K562 (cell line): ENCODE measurements around the gene EVPL. TPM values are rescaled to one million over a fixed set of nuclear protein-coding genes. Genes with fewer than 3 reads are reported as not detected.

Source experiments
- ATAC-seq: fragments of 200-7000 bp; cut with Tn5 transposase; 3 replicates; pipeline ENCODE4 v1.9.1; 2020; ENCODE audit warnings: moderate library complexity
- BruUV-seq: library from RNA; stranded (reverse); fragments of 400-500 nt; replicated peaks from 2 replicates; lab custom pipeline; 2021; lab: Mats Ljungman, UMichigan
- CTCF ChIA-PET: fragments of 300-600 bp; formaldehyde crosslinking; extraction: SDS; loops from one replicate; lab custom pipeline; 2021; ENCODE audit warnings: low intra/inter-chr PET ratio; lab: Yijun Ruan, JAX
- POLR2A ChIA-PET: fragments of 300-600, 350-650 bp; sonication (Branson Sonifier 250); formaldehyde crosslinking; extraction: SDS; loops from one replicate; lab custom pipeline; 2021; ENCODE audit warnings: antibody characterized with exemption, inconsistent platforms; lab: Yijun Ruan, JAX
- DNase-seq, 4 experiments: peaks; one replicate each; pipeline versions ENCODE4 v3.0.0 to v3.0.0-alpha.2; 2011 to 2018; ENCODE audit warnings: low spot score in 3 of 4, mixed read lengths in 3 of 4; ENCODE audit errors: extremely low read depth in 1 of 4
- FAIRE-seq: peaks from 2 replicates; lab custom pipeline; 2011; peaks lifted over from hg19 to GRCh38; lab: Jason Lieb, UNC
- H2AFZ ChIP-seq: 2 replicates; pipeline ENCODE4 v1.6.0; 2011; ENCODE audit warnings: low read depth, low read length, control low read depth, inconsistent platforms
- H3K27ac ChIP-seq: fragments of 200-600 bp; 3 replicates; pipeline ENCODE4 v1.8.0; 2011; ENCODE audit warnings: low read depth, mild to moderate bottlenecking, control low read depth, inconsistent platforms, low read length, moderate library complexity, mixed read lengths; ENCODE audit errors: extremely low read depth
- H3K27me3 ChIP-seq, 2 experiments: fragments of 300-600 bp in 1 of 2; 2 replicates in 1 of 2; 3 replicates in 1 of 2; pipeline versions ENCODE4 v1.6.0 to v1.8.0; 2011; ENCODE audit warnings: inconsistent platforms in 2 of 2, low read length in 2 of 2, mild to moderate bottlenecking in 1 of 2, mixed read lengths in 1 of 2, moderate library complexity in 1 of 2; ENCODE audit not compliant: control insufficient read depth in 2 of 2, insufficient read depth in 2 of 2
- H3K36me3 ChIP-seq: fragments of 300-600 bp; 3 replicates; pipeline ENCODE4 v1.8.0; 2011; ENCODE audit warnings: mild to moderate bottlenecking, low read length, inconsistent platforms; ENCODE audit not compliant: control insufficient read depth, insufficient read depth
- H3K4me1 ChIP-seq, 2 experiments: fragments of 200-600 bp in 1 of 2; replicated peaks in 1 of 2; 2 replicates in 1 of 2; 3 replicates in 1 of 2; pipeline versions ENCODE4 v1.5.1 to v1.8.0; 2011; ENCODE audit warnings: inconsistent platforms in 2 of 2, low read length in 2 of 2, mild to moderate bottlenecking in 1 of 2, mixed read lengths in 1 of 2, moderate library complexity in 1 of 2; ENCODE audit not compliant: control insufficient read depth in 2 of 2, insufficient read depth in 2 of 2
- H3K4me2 ChIP-seq: 2 replicates; pipeline ENCODE4 v1.6.1; 2011; ENCODE audit warnings: low read length, control low read depth, inconsistent platforms, mixed read lengths; ENCODE audit not compliant: insufficient read depth
- H3K4me3 ChIP-seq: fragments of 200-600 bp; sonication (generic), shearing (Covaris generic); 2 replicates; pipeline ENCODE4 v1.5.1; 2016; ENCODE audit warnings: control low read depth, inconsistent platforms
- H3K79me2 ChIP-seq: fragments of 200-600 bp; 3 replicates; pipeline ENCODE4 v1.8.0; 2011; ENCODE audit warnings: low read length, inconsistent platforms; ENCODE audit not compliant: control insufficient read depth, insufficient read depth
- H3K9ac ChIP-seq, 2 experiments: 2 replicates each; pipeline versions ENCODE4 v1.6.0 to v1.6.1; 2011; ENCODE audit warnings: low read depth in 2 of 2, low read length in 2 of 2, control low read depth in 1 of 2, inconsistent platforms in 1 of 2, mild to moderate bottlenecking in 1 of 2, mixed read lengths in 1 of 2; ENCODE audit not compliant: insufficient read depth in 1 of 2
- H3K9me1 ChIP-seq: one replicate; pipeline ENCODE4 v1.6.0; 2011; ENCODE audit warnings: inconsistent platforms, mild to moderate bottlenecking, low read length, moderate library complexity; ENCODE audit not compliant: control insufficient read depth, insufficient read depth
- H3K9me3 ChIP-seq: replicated peaks from 2 replicates; pipeline ENCODE4 v1.5.1; 2011; ENCODE audit warnings: low read depth, low read length, inconsistent platforms; ENCODE audit not compliant: control insufficient read depth, insufficient read depth
- H4K20me1 ChIP-seq: replicated peaks from 2 replicates; pipeline ENCODE4 v1.6.1; 2011; ENCODE audit warnings: low read length, inconsistent platforms, mixed read lengths; ENCODE audit not compliant: control insufficient read depth, insufficient read depth
- C11orf30 ChIP-seq: fragments of 450-650 bp; IDR thresholded peaks from 2 replicates; pipeline ENCODE4 v1.6.1; 2016; ENCODE audit warnings: low read depth, mild to moderate bottlenecking
- CXXC5 ChIP-seq: fragments of 250-450 bp; sonication (Bioruptor Pico); IDR thresholded peaks from 2 replicates; pipeline ENCODE4 v1.8.0; 2022; ENCODE audit warnings: inconsistent platforms, mild to moderate bottlenecking, moderate library complexity
- MAFG ChIP-seq: fragments of 450-650 bp; conservative IDR thresholded peaks from 2 replicates; pipeline ENCODE4 v1.6.1; 2016; ENCODE audit warnings: missing genetic modification characterization, missing compliant biosample characterization
- OTX1 ChIP-seq: fragments of 450-650 bp; formaldehyde crosslinking; IDR thresholded peaks from 2 replicates; pipeline ENCODE4 v1.4.0; 2022; ENCODE audit warnings: mild to moderate bottlenecking
- ZNF316 ChIP-seq: fragments of 450-650 bp; IDR thresholded peaks from 2 replicates; pipeline ENCODE4 v1.6.1; 2016
- WGBS: fragments of 100-300 bp; shearing (Covaris generic); methylation state at CpG from one replicate; pipeline ENCODE4 v1.1.6; 2016; ENCODE audit warnings: low coverage, mixed read lengths; ENCODE audit not compliant: insufficient coverage; ENCODE audit errors: missing lambda C conversion rate; 5-methylcytosine and 5-hydroxymethylcytosine counted together
- in situ Hi-C: fragments of 300-500 bp; cut with MboI; formaldehyde crosslinking; loops from 4 replicates; pipeline ENCODE4 v1.15.0; 2018; ENCODE audit warnings: inconsistent platforms, mixed read lengths
- intact Hi-C: fragments of 100-400 bp; cut with micrococcal nuclease; formaldehyde crosslinking; loops from 2 replicates; pipeline ENCODE4 v1.14.2; 2022
- polyA plus RNA-seq, 8 experiments: library from polyadenylated mRNA; depleted of rRNA in 4 of 8; stranded (reverse) in 5 of 8; unstranded in 3 of 8; fragments of >200 nt; fragmentation: Nextera tagmentation in 2 of 8; fragmentation: Illumina TruSeq in 1 of 8; extraction: Ambion mirVana in 2 of 8; extraction: Trizol in 1 of 8; gene quantifications; 2 replicates each; pipeline versions ENCODE4 v1.2.1 to v1.2.3, GENCODE V29; 2011 to 2014; ENCODE audit warnings: inconsistent platforms in 1 of 8, missing spikeins in 1 of 8
- total RNA-seq, 7 experiments: library from RNA; depleted of rRNA in 6 of 7; stranded (reverse); fragments of >200 nt in 6 of 7; fragmentation: Illumina TruSeq in 2 of 7; extraction: Trizol in 2 of 7; gene quantifications; 2 replicates each; pipeline versions ENCODE4 v1.2.1 to v1.2.3, GENCODE V29; 2011 to 2021; ENCODE audit warnings: low replicate concordance in 1 of 7

The EVPL gene
- total and polyA plus RNA-seq, 9 of the 15 experiments (the other 6 are each of a cell fraction or from before 2014, with no cell fraction given), result 0.08 to 0.18 (median 0.16) TPM; not detected in 5

DNA sequence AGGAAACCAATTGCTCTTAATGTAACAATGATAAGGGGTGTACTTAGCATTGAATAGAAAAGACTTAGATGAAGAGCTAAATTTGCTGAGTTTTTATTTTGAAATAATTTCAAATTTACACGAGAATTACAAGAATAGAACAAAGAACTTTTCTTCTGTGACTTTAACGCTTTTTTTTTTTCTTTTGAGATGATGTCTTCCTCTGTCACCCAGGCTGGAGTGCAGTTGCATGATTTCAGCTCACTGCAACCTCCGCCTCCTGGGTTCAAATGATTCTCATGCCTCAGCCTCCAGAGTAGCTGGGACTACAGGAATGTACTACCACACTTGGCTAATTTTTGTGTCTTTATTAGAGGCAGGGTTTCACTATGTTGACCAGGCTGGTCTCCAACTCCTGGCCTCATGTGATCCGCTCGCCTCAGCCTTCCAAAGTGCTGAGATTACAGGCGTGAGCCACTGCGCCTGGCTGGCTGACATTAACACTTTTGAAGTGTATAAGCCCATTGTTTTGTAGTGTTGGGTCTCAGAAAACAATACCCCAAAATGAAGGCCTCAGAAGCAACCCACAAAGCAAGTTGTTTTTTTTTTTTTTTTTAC, 46.0 kb downstream of the EVPL start:
- CTCF ChIA-PET, result no interaction called here
- in situ Hi-C loops, result no loop called here
- peak; percentile 28; the same call in 1 of the 2 replicates for TF ChIP-seq MAFG (tag)
- TF ChIP-seq ZNF316, result peak; percentile 81
- TF ChIP-seq CXXC5 (CRISPR knock-in tag), result no peak
- no peak for TF ChIP-seq OTX1 (CRISPR knock-in tag)
- TF ChIP-seq C11orf30, result peak; percentile 68
- Histone ChIP-seq H3K27me3 (no peaks in the 10 kb centered on the region), H3K9ac (no peak overlapping the region), H3K4me2 (peak overlapping the region; percentile 96; the same call in 1 of the 2 replicates), H3K4me3 (no peak overlapping the region; the same call in 1 of the 2 replicates), H3K36me3 (peaks cover 3% of the 10 kb centered on the region; the same call in 1 of the 3 replicates), H3K9me3 (no peaks in the 10 kb centered on the region), H3K27ac (peak overlapping the region; percentile 78; the same call in 1 of the 3 replicates), H4K20me1 (no peaks in the 10 kb centered on the region), H2AFZ (no peak overlapping the region), H3K9me1 (no peaks in the 10 kb centered on the region), H3K4me1 (peaks cover 34 to 39% of the 10 kb centered on the region in 2 experiments), H3K79me2 (peaks cover 38% of the 10 kb centered on the region)
- WGBS, result 78% methylated on average over 7 of the region's 7 CpGs
- BruUV-seq, result no TSS peak
- FAIRE-seq (no peak), ATAC-seq (no peak), DNase-seq (no peak)
- intact Hi-C loops, result no loop called here
- POLR2A ChIA-PET, result interaction anchor here (0.7 to 1.5 kb wide), 3 partner anchors 16 to 109 kb away, joined by 3 to 4 read pairs (median 4); no protein-coding TSS in a partner anchor
